Fibroblast of skin of scalp (primary cell): ENCODE measurements around the gene MAMLD1. TPM values are rescaled to one million over a fixed set of nuclear protein-coding genes. Genes with fewer than 3 reads are reported as not detected.
A peak's percentile ranks its signal among the peaks of the same experiment; 100 is the strongest.
"Not testable (repeated sequence)": the region's sequence is repeated elsewhere in the genome, so short reads cannot be mapped to it uniquely, and the experiment has no call there.

Source experiments
- DNase-seq: peaks from one replicate; pipeline ENCODE4 v3.0.0-alpha.2; 2013
- polyA plus RNA-seq, 2 experiments: library from polyadenylated mRNA; unstranded; fragments of 120-200 nt; gene quantifications; one replicate each; pipeline ENCODE4 v1.2.1, GENCODE V29; 2013; ENCODE audit not compliant: insufficient read length in 2 of 2

MAMLD1 gene, protein sequence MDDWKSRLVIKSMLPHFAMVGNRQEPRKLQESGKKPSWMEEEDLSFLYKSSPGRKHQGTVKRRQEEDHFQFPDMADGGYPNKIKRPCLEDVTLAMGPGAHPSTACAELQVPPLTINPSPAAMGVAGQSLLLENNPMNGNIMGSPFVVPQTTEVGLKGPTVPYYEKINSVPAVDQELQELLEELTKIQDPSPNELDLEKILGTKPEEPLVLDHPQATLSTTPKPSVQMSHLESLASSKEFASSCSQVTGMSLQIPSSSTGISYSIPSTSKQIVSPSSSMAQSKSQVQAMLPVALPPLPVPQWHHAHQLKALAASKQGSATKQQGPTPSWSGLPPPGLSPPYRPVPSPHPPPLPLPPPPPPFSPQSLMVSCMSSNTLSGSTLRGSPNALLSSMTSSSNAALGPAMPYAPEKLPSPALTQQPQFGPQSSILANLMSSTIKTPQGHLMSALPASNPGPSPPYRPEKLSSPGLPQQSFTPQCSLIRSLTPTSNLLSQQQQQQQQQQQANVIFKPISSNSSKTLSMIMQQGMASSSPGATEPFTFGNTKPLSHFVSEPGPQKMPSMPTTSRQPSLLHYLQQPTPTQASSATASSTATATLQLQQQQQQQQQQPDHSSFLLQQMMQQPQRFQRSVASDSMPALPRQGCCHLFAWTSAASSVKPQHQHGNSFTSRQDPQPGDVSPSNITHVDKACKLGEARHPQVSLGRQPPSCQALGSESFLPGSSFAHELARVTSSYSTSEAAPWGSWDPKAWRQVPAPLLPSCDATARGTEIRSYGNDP
- polyA plus RNA-seq (2013, experiment 1 of 2; ENCODE audit: insufficient read length), result 22.6 TPM
- 21.6 TPM for polyA plus RNA-seq (2013, experiment 2 of 2; ENCODE audit: insufficient read length)

DNA sequence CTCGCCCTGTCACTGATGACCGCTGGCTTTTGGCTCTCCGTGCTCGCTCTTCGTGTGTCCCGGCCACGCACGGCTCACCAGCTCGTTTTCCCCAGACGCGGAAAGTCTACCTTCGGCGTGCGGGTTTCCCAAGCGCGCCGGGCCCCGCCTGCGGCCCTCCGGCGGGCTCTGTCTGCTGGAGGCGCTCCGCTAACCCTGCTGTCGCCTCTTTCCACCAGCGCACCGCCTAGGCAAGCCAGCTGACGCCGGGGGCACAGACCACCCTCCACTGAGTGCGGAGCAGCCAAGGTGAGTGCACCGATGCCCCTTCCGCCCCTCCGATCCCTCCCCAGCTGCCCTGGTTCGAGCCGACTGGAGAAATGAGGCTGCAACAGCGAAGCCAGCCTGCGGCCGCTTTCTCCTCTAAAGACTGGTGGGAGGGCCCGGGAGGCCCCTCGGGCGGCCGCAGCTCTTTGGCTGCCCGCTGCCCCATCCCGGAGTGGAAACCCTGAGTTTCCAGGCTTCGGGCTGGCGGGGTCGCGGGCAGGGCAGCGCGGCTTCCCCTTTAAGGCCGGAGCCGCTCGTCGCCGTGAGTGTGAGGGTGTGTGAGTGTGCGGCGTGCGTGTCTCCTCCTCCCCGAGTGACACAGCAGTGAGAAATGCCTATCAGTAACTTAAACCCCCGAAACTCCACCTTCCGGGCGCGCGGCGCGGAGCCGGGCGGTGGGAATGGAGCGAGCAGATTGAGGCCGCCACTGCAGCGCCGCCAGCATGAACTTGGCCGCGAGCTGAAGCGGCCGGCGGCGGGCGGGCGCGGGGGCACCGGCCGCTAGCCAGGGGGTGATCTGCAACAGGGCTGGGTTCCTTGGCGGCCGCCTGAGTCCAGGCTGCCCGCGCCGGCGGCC, at the start of gene MAMLD1:
TSS of gene MAMLD1 (plus strand) at position 719 of the 883 bp plus-strand sequence. CDS start 82,200 bp downstream, outside the sequence.
- peak; percentile 86 for DNase-seq

DNA sequence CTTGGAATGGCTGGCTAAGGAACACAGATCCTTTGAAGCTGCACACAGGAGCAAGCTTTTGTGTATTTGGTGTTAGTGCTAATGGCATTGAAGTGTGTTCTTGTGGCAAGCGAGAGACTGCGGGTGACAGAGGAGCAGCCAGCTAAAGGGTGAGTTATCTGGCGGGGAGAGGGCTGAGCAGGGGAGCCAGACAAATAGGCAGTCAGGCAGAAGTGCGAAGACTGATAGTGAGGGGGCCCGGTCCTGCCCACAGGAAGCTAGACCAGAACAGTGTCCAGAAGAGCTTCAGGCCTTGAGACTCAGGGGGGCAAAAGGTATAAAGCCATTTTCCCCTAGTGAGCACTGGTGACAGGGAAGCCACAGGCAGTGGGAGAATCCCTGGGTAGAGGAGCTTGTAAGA, 49.6 kb upstream of the MAMLD1 start:
- no peak for DNase-seq

DNA sequence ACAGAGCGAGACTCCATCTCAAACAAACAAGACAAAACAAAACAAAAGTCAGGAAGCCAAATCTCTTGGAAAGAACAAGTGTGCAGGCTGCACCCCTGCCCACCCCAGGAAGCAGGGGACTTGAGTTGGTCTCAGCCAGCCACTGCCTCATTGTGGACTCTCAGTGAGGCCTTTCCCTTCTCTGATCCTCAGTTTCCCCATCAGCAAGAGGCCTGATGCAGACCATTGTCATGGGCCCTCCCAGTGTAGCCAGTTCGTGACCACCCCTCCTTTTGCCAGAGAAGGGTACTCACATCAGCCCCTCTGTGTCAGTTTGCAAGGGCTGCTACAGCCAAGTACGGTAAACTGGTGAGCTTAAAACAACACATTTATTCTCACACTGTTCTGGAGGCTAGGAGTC, 48.9 kb upstream of the MAMLD1 start:
- DNase-seq, result no peak

DNA sequence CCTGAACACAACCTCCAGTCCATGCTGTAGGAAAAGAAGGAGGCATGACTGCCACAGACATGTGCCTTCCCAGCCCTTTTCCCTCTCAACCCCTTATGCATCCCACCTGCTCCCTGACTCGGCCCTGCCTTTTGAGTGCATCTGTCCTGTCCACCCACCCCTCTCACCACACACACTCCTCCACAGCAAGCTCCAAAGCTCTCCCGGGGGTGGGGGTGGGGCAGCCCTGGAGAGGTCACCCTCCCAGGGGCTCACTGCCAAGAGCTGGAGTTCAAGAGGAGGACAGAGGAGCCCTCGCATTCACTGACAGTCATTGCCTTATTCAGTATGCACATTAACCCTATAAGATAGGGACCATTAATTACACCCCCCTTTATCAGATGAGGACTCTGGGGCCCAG, 46.6 kb upstream of the MAMLD1 start:
- DNase-seq, result no peak

DNA sequence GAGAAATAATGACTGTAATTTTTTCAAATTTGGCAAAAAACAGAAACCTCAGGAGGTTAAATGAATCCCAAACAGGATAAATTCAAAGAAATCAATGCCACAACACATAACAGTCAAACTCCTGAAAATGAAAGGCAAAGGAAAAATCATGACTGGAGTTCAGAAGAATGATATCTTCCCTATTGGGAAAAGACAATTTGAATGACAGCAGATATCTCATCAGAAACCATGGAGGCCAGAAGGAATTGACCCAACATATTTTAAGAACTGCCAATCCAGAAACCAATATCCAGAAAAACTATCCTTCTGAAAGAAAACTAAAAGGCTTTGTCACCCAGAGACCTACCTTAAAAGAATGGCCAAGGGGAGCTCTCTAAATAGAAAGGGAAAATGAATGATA, 40.1 kb upstream of the MAMLD1 start:
- no peak for DNase-seq

DNA sequence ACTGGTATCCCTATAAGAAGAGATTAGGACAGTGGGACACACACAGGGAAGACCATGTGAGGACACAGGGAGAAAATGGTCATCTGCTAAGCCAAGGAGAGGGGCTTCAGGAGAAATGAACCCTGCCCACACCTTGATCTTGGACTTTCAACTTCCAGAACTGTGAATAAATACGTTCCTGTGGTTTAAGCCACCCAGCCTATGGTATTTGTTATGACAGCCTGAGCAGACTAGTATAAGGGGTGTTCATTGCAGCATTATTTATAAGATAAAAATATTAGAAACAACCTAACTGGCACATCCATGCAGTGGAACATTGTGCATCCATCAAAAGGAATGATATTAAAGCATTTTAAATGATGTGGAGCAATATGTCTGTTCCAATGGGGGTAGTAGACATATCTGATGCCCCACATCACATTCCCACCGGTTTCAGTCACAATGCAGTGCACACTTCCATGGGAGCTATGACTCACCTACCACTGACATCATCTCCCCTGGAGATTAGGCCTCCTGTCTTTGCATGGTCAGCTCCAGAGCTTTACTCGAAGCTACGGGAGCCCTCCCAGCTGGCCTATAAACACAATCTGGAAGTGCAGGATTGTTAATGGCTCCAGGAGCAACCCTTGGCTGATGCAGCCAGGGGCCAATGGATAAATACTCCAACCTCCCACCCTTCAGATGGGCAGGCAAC, 38.9 kb upstream of the MAMLD1 start:
- DNase-seq, result peak; percentile 91

DNA sequence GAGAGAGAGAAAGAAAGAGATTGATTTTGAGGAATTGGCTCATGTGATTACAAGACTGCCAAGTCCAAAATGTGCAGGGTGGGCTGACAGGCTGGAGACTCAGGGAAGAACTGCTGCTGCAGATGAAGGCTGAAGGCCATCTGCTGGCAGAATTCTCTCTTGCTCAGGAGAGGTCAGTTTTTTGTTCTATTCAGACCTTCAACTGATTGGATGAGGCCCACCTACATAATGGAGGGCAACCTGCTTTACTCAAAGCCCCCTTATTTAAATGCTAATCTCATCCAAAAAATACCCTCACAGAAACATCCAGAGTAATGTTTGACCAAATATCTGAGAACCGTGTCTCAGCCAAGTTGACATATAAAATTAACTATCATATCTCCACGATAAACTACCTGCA, 38.2 kb upstream of the MAMLD1 start:
- peak; percentile 33 for DNase-seq

DNA sequence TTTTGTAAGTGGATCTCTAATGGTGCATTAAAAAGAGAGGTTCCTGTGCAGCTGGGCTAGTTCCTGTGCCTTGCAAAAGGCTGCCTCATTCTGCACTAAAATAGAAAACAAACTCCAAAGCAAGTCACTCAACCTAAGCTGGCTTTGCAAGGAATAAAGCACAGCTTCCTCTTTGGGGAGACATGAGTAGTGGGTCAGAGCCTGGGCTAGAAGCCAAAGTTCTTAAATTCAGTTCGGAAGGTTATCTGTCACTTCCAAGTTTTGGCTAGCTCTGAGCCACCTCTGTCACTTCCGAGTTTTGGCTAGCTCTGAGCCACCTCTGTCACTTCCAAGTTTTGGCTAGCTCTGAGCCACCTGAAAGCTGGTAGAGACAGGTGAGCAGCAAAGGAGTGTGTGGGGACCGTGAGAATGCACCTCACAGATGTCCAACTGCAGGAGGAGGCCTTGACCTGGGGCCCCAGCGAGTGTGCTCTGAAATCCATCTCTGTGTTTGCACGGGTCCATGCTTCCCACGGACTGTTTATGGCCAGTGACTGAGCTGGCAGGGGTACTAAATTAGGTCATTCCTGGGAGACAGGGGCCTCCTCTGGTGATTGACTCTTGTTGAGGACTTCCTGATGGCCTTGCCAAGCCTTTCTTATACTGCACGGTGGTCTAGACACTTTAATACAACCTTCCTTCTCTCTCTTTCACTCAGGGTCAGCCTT, 36.4 kb upstream of the MAMLD1 start:
- no peak for DNase-seq

DNA sequence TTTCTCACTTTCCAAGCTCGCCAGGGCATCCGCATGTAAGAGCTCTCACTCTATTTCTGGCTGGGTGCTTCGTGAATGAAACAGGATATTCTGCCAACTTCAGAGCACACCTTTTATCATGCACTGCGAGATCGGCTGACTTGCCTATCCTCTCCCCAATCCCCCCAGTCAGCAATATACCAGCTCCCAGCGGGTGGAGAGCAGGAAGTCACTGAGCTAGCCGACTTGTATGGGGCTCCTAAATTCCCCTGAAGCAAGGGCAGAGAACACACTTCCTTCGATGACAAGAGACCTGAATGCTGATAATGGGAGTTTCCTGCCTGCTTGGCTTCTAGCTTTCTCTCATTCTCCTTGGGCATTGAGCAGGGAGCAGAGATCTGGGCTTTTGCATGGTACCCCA, 33.8 kb upstream of the MAMLD1 start:
- DNase-seq, result no peak

DNA sequence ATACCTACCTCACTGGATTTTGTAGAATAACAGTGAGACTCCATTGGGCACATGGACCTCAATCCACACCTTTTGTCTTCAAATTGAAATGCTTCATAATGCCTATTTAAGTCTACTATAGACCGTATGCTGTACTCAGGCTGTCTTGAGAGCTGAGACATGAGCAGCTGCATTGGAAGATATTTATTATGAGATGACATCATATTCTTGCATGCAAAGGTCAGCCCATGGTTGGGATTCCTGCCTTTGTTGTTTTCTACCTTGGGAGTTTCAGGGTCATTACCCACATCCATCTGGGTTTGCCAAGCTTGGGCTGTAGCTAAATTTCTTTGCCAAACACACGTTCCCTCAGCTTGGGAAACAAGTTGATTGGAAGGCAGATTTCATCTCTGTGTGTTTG, 33.2 kb upstream of the MAMLD1 start:
- DNase-seq, result no peak

DNA sequence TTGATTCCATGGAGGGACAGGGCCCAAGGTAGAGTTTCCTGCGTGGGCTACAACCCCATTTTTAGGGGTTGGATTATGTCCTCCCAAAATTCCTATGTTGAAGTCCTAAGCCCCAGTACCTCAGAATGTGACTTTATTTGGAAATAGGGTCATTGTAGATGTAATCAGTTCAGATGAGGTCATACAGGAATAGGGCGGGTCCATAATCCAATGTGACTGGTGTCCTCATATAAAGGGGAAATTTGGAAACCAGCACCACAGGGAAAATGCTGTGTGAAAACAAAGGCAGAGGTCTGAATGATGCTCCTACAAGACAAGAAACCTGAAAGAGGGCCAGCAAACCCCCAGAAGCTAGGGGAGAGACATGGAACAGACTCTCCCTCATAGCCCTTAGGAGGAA, 31.1 kb upstream of the MAMLD1 start:
- no peak for DNase-seq

DNA sequence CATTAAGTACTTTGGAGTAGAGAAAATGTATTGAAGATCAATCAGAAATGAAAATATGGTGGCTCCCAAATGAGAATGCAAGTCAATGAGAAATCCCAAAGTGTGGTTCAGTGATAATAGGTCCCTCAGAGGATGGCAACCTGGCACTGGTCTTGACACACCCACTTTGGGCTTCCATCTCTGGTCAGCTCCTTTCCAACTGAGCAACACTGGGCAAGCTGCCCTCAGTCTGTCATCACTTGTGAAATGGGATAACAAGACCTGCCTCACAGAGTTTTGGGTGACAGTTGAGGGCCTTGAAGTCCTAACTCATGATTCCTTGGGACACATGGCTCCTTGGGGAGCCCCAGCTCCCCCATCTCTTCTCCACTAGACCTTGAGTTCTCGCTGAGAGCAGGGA, 29.0 kb upstream of the MAMLD1 start:
- DNase-seq, result no peak

DNA sequence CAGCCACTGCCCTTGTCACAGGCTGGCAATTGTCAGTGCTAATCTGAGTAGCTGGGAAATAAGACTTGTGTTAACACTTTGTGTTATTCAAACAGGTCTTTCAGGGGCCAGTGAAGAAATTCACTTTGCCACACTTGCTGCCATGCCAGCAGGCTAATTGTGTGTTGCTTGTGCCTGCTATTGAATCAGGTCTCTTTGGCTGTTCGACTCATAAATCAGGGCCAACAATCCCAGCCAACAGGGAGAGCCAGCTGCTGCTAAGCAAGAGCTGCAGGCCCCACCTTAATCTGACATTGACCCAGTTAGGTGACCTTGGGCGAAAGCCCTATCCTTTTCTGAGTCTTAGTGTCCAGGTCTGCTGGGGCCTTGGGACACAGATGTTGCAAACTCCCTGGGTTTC, 28.1 kb upstream of the MAMLD1 start:
- no peak for DNase-seq

DNA sequence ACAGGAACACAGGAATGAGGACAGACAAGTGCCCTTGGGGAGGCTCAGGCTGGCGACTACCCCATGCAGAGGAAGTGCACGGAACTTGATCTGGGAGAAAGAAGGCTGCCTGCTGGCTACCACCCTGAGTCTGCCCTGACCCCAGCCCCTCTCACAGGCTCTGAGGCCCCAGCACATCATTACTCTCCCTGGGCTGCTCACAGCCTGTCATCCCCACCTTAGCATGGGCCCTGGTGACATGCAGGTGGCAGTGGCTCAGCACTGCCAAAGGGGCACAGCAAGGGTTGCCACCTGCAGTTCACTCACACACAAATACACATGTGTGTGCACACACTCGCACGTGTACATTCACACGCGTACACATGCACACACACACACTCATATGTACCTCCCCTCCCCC, 26.1 kb upstream of the MAMLD1 start:
- no peak for DNase-seq

DNA sequence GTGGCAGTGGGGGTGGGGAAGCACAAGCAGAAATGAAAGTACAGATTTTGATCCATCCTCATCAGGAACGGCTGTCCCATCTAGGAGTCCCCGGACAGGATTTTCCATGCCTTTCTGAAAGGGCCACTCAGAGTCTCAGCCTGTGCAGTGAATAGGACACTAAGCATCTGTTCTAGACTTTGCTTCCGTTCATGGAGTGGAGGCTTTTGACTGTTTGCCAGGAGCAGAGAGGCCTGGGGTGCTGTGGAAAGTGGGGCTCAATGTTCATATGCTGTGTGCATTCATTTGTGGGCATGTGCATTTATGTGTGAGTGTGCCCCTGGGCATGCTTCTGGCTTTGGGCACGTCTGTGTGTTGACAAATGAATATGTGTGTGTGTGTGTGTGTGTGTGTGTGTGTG, 25.6 kb upstream of the MAMLD1 start:
- no peak for DNase-seq

DNA sequence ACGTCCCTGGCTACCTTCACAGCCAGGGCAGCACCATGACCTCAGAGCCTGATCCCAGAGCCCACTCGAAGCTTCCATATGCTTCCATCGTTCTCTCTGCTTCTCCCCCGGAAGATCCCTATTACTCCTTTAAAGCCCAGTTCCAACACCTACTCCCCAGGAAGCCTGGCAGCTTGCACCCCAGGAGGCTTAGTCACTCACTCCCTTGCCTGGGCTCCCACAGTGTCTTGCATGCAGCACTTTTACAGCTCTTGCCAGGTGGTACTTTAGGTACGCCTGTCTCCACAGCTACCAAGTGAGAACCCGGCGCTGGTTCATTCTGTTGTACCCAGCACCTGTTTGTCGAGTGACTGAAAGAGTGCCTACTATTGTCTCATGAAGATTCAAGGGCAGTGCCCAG, 24.5 kb upstream of the MAMLD1 start:
- no peak for DNase-seq

DNA sequence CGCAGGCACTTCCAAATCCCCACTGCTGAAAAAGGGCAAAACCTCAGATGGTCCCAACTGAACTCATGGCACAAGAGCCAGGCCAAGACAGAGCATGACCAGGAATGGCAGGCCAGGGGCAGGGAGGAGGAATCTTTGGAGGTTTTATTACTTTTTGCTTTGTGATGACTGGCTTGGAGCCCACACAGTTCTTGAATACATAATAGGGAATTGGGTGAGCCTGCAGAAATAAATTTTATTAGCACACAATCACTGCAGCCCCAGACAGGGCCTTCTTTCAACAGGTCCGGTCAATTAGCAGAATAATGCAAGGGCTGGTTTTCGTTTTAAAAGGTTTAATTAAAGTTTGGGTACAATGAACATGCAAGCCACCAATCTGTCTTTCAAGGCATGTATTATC, 23.4 kb upstream of the MAMLD1 start:
- DNase-seq, result no peak

DNA sequence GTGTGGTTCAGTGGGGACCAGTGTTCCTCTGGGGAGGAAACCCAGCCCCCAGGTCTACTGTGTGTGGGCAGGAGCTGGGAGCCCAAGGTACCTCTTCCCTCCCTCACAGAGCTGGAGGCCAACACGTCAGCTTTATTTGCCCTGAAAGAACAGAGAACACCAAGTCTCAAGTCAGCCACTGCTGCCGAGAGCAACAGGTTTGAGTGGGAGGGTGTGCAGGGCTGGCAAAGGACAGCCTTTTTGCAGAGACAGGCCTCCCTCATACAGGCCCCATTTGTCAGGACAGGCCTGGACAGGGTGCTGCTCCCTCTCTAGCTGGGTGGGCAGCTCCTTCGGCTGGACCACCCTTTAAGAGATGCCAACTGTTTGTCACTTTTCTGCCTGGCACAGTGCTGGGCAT, 22.8 kb upstream of the MAMLD1 start:
- not testable (repeated sequence) for DNase-seq

DNA sequence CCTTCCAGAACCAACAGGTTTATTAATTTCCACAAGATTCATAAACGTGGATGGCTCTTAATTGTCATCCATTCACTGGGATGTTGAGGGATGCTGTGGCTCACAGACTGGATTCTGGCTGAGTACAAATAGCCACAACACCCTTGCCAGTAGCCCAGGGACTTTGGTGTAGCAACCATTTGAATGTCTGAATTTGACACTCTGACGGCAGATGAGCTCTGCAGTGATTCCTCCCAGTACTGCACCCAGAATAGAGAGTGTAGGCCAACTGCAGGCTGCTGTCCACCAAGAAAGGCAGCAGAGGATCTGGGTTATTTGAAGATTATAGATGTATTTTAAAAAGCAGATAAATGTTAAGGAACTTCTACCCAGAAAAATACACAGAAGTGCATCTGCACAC, 15.6 kb upstream of the MAMLD1 start:
- DNase-seq, result no peak

DNA sequence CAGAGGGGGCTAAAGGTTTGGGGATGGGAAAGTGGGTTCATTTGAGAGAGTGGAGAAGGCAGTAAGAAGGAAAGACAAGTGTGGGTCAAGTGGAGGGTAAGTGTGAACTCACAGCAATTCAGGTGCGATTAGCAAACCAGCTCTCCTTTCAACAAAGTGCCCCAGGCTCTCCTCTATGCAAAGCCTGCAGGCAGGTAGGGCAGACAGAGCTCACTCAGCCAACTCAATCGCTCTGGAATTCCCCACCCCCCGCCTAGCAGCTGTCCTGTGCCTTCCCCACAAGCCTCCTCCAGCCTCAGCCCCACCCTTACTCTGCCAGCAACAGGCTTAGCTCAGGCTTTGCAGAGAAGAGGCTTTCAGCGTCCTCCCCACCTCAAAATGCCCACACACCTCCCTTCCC, 14.8 kb upstream of the MAMLD1 start:
- no peak for DNase-seq

DNA sequence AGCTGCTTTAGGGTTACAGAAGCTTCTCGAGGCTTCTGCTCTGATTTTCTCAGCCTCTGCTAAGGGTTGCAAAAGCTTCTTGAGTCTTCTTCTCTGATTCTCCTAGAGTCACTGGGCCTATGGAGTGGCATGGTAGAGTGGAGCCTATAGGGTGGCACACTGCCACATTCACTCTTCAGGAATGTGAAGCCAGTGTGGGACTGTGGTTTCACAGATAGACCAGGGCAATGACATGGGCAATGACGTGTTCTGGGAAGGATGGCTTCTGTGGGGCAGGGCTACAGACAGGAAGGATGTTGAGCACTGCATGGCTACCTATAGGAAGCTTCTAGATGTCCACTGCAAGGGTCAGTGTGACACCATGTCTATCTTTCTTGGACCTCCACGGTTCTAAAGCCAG, 11.0 kb upstream of the MAMLD1 start:
- DNase-seq, result peak; percentile 67

DNA sequence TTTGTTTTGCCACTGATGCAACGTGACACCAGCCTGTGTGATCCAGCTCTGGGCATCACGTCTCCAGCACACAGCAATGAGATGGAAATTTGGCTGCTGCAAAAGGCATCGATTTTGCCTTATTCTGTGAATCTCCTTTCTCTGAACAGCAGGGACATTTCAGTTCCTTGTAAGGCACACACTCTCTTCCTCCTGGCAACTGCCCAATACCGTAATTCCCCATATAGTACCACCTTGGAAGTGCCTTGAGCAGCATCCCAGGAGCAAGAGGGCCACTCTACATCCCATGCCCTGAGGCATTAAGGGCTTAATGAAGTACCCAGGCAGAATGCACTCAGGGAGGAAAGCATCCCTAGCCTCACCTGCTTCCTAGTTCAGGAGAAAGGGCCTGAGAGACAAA, 10.5 kb upstream of the MAMLD1 start:
- peak; percentile 56 for DNase-seq
